GM13977 (cell line): ENCODE data around the gene RRP1.

Experiments used
- DNase-seq: peaks from one replicate; pipeline ENCODE4 v3.0.0; 2012; ENCODE audit warnings: low spot score
- in situ Hi-C: fragments of 300-500 bp; cut with MboI; formaldehyde crosslinking; loops from one replicate; pipeline ENCODE4 v1.12.0; 2022; ENCODE audit warnings: low sequenced_read_pairs, low pct_unique_long_range_greater_than_20kb, mixed read lengths, inconsistent platforms; ENCODE audit not compliant: unreplicated experiment
- TF ChIP-seq, protein P1 (sequence below): IDR thresholded peaks from 2 replicates; pipeline ENCODE4 v1.5.1; 2012; ENCODE audit warnings: mild to moderate bottlenecking, control low read depth; ENCODE audit not compliant: insufficient read depth; ENCODE audit errors: extremely low read depth, missing control alignments

The RRP1 gene

GRCh38 chr21:43812957-43813655 lies 23.7 kb downstream of the RRP1 start:
- DNase-seq = no peak
- in situ Hi-C loops = no loop called here
- TF ChIP-seq, protein P1, sequence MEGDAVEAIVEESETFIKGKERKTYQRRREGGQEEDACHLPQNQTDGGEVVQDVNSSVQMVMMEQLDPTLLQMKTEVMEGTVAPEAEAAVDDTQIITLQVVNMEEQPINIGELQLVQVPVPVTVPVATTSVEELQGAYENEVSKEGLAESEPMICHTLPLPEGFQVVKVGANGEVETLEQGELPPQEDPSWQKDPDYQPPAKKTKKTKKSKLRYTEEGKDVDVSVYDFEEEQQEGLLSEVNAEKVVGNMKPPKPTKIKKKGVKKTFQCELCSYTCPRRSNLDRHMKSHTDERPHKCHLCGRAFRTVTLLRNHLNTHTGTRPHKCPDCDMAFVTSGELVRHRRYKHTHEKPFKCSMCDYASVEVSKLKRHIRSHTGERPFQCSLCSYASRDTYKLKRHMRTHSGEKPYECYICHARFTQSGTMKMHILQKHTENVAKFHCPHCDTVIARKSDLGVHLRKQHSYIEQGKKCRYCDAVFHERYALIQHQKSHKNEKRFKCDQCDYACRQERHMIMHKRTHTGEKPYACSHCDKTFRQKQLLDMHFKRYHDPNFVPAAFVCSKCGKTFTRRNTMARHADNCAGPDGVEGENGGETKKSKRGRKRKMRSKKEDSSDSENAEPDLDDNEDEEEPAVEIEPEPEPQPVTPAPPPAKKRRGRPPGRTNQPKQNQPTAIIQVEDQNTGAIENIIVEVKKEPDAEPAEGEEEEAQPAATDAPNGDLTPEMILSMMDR = no peak

DNA sequence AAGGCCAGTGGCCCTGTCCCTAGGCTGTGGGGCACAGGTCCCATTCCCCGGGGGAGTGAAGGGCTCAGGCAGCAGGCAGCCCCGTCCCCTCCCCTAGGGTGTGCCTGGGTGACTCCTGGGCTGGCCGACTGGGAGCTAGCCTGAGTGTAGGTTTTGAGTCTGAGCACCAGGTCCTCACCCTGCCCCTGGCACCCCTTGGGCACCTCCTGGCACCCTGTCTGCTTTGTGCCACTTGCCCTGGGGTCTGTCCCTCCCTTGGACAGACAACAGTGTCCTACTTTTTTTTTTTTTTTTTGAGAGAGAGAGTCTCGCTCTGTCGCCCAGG lies 24.2 kb downstream of the RRP1 start:
- TF ChIP-seq, protein P1 = no peak
- in situ Hi-C loops = no loop called here
- DNase-seq = no peak

DNA sequence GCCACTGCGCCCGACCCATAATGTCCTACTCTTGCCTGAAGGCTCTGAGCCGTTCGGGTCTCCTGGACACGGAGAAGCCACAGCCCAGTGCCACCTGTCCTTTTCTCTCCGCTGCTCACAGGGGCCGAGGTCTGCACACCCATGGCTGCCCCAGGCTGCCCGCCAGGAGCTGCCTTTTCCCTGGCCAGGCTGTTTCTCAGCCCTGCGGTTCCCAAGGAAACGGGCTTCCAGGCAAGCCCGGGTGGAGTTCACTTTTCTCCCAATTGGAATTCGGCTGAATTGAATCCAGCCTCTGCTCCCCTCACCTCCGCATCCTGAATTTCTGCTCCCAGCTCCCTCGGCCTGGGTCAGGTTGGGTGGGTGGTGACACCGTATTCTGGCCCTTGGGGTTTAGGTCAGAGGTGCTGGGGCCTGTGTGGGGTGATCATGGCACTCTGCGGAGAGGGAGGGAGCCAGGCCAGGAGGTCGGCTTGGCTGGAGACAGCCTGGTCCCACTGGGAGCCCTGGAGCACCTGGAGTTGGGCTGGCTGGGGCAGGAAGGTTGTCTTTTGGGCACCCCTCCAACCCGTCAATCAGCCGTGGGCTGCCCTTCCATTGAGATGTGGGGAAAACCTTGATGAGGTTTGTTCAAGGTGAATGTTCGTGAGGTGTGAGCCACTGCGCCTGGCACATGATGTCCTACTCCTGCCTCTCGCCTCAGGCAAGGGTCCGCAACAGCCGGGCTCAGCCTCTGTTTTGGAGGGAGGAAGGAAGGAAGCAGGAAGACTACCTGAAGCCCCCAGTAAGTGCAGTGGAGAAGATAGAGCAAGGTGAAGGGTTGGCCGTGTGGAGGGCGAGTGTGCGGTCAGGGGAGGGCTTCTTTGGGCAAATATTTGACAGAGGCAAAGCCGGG lies 25.1 kb downstream of the RRP1 start:
- TF ChIP-seq, protein P1 = no peak
- no peak for DNase-seq
- in situ Hi-C loops = no loop called here

GRCh38 chr21:43815107-43815613 lies 25.8 kb downstream of the RRP1 start:
- in situ Hi-C loops = no loop called here
- TF ChIP-seq, protein P1 = no peak
- DNase-seq = no peak

GRCh38 chr21:43815991-43816390 lies 26.6 kb downstream of the RRP1 start:
- in situ Hi-C loops = no loop called here
- DNase-seq = no peak
- TF ChIP-seq, protein P1 = no peak

DNA sequence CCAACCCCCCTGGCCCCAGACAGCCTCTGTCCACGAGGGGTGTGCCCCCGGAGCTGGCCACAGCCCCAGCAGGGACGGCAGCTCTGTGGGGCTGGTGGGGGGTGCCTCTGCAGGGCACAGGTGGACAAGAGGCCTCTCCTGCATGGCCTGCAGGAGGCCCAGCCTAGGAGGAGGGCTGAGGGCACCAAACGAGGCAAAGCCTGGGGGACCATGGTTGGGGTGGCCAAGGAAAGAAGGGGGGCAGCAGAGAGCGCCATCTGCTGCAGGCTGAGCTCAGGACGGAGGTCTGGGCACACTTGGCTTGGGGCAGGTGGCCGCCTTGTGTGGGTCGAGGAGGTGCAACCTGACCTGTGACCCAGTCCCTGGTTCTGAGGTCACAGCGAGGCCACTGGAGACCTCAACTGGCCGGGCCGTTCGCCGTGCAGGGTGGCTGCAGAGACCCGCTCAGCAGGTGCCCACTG lies 27.3 kb downstream of the RRP1 start:
- in situ Hi-C loops = no loop called here
- no peak for DNase-seq
- TF ChIP-seq, protein P1 = peak; percentile 28
